ENCODE data around the gene ZACN. TPM values are rescaled to one million over a fixed set of nuclear protein-coding genes. Genes with fewer than 3 reads are reported as not detected.

Gene ZACN
- total RNA-seq, 2 donors from 2014 or later, result not detected

DNA sequence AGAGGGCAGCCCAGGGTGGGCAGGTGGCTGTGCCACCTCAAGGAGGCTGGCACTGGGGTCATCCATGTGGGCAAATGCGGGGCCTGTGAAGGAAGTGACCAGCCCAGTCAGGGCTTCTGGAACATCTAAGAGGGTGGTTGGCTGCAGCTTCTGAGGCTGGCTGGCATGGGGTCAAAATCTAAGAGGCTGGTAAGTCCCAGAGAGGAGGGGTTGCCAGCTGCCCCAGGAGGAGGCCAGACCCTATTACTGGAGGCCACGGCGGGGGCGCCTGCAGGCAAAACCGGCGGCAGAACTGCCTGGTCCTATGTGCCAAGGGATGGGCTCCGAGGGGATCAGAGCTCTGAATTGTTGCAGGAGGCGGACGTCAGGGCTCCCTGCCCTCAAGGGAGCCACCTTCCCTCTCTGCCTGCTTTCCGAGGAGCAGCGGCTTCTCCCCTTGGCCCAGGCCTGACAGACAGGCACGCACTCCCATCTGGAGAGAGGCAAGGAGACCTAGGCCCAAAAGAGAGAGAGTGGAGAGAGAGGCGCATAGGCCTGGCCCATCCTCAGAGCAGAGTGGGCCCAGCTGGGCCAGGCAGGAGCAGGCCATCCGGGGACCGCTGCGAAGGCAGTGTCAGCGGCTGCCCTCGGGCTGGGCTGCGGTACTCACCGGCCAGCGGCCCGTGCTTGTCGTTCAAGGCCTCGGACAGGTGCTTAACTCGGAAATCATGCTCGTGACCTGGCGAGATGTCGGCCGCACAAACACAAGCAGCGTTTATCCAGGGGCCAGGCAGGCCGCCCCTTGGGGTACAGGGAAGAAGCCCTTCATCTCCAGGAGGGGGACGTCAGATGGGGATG lies 10.9 kb downstream of the ZACN start:
- DNase-seq (ENCODE audit: low spot score), result no peak
- Histone ChIP-seq H3K27ac (no peak overlapping the region), H3K36me3 (peaks cover 30 to 41% of the 10 kb centered on the region in 2 donors), H3K4me3 (no peak overlapping the region), H3K4me1 (replicated peaks) (no peaks in the 10 kb centered on the region), H3K27me3 (replicated peaks; ENCODE audit: insufficient read depth) (no peaks in the 10 kb centered on the region), H3K9me3 (no peaks in the 10 kb centered on the region)
- intact Hi-C loops (cut with DNase I), result no loop called here
- TF ChIP-seq POLR2AphosphoS5 (IDR thresholded peaks at IDR 0.05) (no peak), POLR2A (IDR thresholded peaks at IDR 0.05) (no peak), CTCF (IDR thresholded peaks at IDR 0.05) (no peak)
- 73% methylated on average over 32 of the region's 32 CpGs for WGBS

- H3K4me3 ChIP-seq, result no peak overlapping the region
- H3K27ac ChIP-seq, result peak overlapping the region in 1 of 2 donors; percentile 53
- TF ChIP-seq POLR2AphosphoS5 (IDR thresholded peaks at IDR 0.05) (peak; percentile 30), POLR2A (IDR thresholded peaks at IDR 0.05) (no peak)
- H3K27me3 ChIP-seq (replicated peaks; ENCODE audit: insufficient read depth), result no peaks in the 10 kb centered on the region
- WGBS, result 48% methylated on average over 17 of the region's 17 CpGs
- H3K36me3 ChIP-seq, result peaks cover 26 to 34% of the 10 kb centered on the region in 2 donors
- no peaks in the 10 kb centered on the region for H3K9me3 ChIP-seq
- H3K4me1 ChIP-seq (replicated peaks), result no peaks in the 10 kb centered on the region
- intact Hi-C loops (cut with DNase I), result no loop called here
- no peak for DNase-seq (ENCODE audit: low spot score)
These were observed 11.6 kb downstream of the ZACN start for GRCh38 chr17:76090517-76091129.

DNA sequence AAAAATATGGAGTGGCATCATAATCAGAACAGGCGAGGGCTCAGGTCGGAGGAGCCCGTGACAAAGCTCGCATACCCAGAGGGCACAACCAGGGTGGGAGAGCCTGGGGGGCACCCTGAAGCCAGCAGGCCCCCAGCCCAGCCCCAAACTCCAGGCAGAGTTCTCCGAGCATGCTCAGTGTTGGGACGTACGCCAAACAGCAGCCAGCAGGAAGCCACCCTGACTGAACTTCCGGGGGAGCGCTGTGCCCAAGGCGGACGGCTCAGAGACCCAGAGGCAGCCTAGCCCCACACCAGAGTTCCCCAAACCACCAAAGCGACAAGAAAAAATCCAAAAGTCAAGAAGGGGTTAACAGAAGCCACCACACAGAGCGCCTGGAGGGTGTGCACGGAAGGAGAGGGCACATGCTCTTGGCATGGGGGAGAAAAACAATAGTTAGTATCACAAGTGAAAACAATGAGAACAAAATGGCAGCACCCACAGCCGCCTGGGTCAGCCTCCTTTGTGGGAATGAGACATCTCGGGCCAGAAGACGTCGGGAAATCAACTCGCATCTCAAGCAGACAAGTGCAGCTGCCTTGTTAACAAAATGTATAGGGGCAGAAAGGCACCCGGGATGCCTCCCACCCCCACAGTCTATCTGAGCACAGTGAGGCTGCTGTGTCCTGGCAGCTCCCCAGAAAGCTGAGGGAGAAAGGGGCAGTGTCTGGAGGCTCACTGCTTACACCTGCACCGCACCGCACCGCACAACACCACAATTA lies 12.7 kb downstream of the ZACN start:
- DNase-seq (ENCODE audit: low spot score), result no peak
- no peaks in the 10 kb centered on the region for H3K9me3 ChIP-seq
- no peaks in the 10 kb centered on the region for H3K4me1 ChIP-seq (replicated peaks)
- TF ChIP-seq CTCF (IDR thresholded peaks at IDR 0.05), result no peak
- no peak for TF ChIP-seq POLR2AphosphoS5 (IDR thresholded peaks at IDR 0.05)
- TF ChIP-seq POLR2A (IDR thresholded peaks at IDR 0.05), result no peak
- intact Hi-C loops (cut with DNase I), result no loop called here
- 67% methylated on average over 21 of the region's 23 CpGs for WGBS
- no peak overlapping the region for H3K4me3 ChIP-seq
- peaks cover 20 to 34% of the 10 kb centered on the region in 2 donors for H3K36me3 ChIP-seq
- H3K27ac ChIP-seq, result peak overlapping the region in 1 of 2 donors; percentile 53
- H3K27me3 ChIP-seq (replicated peaks; ENCODE audit: insufficient read depth), result no peaks in the 10 kb centered on the region

- TF ChIP-seq POLR2A (IDR thresholded peaks at IDR 0.05), result no peak
- TF ChIP-seq POLR2AphosphoS5 (IDR thresholded peaks at IDR 0.05), result no peak
- no peak for TF ChIP-seq CTCF (IDR thresholded peaks at IDR 0.05)
- Histone ChIP-seq H3K9me3 (no peaks in the 10 kb centered on the region), H3K27ac (no peak overlapping the region), H3K4me3 (no peak overlapping the region), H3K4me1 (replicated peaks) (no peaks in the 10 kb centered on the region), H3K36me3 (peaks cover 21 to 36% of the 10 kb centered on the region in 2 donors), H3K27me3 (replicated peaks; ENCODE audit: insufficient read depth) (no peaks in the 10 kb centered on the region)
- WGBS, result 91% methylated on average over 20 of the region's 20 CpGs
- no peak for DNase-seq (ENCODE audit: low spot score)
- intact Hi-C loops (cut with DNase I), result no loop called here
These were observed 13.8 kb downstream of the ZACN start for GRCh38 chr17:76092526-76093413.

Data from prostate gland (tissue), 2 donors.